Erythroblast (primary cell): ENCODE results near the gene MAEL.
A peak's percentile ranks its signal among the peaks of the same experiment; 100 is the strongest.

Source experiments
- DNase-seq, 2 experiments: peaks; one replicate each; lab custom pipeline; 2025; lab: John Stamatoyannopoulos, UW
- GATA1 ChIP-seq: IDR thresholded peaks from 2 replicates; pipeline ENCODE4 v1.6.1; 2011; ENCODE audit warnings: low read depth, mild to moderate bottlenecking, control low read depth, low read length, moderate library complexity
- POLR2A ChIP-seq: IDR thresholded peaks from 2 replicates; pipeline ENCODE4 v1.6.1; 2011; ENCODE audit warnings: mild to moderate bottlenecking, low read length

MAEL gene

DNA sequence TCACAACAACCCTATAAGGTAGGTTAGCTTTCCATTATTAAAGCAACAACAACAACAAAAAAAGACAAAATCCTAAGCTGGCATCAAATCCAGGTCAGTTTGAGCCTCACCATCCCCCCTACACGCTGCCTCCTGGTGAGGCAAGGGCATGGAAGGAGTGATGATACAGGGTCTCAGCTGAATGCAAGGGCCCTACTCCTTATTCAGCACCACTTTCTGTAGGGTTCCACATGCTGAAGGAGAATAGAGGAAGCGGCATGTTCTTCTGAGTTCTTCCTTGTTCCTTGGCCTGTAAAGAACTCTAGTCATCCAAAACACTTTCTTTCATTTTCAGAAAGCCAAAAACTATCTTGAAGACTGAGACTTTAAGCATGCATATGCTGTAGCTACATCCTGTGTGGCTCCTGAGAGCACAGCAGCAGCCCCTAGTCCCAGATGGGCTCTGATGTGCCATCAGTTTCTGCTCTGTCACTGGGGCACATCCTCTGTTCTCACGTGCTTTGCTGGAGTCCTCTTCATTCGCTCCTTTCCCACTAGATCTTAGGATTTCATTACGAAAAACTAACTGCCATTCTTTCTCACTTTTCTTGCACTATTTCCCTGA is 19.9 kb upstream of the MAEL start:
- no peak for DNase-seq

DNA sequence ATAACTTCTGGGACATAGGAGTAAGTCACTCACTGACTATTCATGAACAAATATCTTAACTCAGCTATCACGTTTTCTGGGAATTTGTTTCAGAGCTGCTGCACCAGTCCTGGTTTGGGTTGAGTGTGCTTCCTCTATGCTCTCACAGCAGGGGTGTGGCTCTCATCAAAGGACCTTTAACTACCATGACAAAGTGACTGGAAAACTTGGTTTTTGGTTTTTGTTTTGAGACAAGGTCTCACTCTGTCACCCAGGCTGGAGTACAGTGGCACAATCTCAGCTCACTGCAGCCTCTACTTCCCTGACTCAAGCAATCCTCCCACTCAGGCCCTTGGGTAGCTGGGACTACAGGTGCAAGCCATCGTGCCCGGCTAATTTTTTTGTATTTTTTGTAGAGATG is 17.8 kb upstream of the MAEL start:
- DNase-seq, result no peak
- TF ChIP-seq POLR2A, result no peak
- TF ChIP-seq GATA1, result no peak

More for the DNA sequence above, 19.9 kb upstream of the MAEL start:
- TF ChIP-seq POLR2A, result no peak
- TF ChIP-seq GATA1, result no peak

DNA sequence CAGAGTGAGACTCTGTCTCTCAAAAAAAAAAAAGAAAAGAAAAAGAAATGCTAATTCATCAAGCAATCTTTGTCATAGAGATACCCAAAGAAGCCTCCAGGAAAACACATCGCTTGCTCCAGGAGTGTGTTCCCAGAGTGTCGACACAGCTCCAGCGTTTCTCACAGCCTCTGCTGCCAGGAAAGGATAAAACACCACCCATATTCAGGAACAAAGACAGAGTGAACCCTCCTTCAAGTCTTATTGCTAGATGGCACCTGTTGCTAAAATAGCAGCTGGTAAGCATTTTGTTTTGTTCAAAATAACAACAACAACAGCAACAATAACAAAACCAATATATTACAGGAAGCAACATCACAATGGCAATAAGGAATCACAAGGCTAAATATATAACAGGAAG is 16.9 kb upstream of the MAEL start:
- TF ChIP-seq GATA1 (no peak), POLR2A (no peak)

DNA sequence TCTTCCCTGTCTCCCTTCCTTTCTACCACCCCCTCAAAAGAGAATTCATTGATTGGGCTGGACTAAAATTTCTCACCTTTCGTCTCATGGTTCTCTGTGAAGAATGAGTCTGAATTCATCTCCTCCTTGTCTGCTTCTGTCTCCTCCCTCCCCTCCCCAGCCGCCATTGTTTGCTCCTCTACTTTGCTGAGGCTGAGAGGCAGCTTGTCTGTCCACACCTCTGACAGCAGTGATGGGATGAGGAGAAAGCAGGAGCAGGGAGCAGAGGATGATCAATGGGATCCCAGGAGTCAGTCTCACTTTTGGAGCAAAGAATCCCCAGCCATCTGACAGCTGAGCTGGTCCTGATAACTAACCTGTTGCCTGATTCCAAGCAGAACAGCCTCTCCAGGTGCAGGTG is 16.3 kb upstream of the MAEL start:
- TF ChIP-seq GATA1 (no peak), POLR2A (no peak)
- DNase-seq, result no peak

More for the DNA sequence above, 16.9 kb upstream of the MAEL start:
- no peak for DNase-seq

DNA sequence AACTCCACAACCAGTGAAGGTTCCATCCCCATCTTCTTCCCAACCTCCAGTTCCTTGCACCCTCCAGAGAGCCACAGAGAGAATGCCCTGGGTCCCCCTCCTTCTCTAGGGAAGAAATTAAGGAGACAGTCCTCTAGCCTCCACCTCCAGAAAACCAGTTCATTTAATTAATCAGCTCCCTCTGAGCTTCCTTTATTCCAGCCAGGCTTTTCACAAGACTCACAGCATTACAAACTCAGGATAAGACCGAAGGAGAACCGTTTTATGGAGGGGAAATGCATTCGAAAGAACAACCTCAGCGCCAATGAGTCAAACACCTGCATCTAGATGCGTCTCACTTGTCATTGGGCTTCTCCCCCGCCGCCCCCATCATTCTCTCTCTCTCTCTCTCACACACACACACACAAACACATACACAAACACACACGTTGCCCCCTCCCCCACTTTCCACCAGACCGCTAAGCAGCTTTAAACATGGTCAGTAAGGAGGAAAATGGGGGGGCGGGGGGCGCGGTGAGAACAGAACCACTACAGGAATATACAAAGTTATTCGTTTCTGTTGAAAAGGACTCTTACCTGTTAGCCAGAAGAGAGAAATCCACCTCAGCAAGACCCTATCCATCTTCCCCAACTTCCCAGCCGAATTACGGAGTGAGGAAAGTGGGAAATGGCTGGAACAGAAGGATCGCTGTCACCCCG is 14.3 kb upstream of the MAEL start:
- DNase-seq, result no peak
- TF ChIP-seq POLR2A (no peak), GATA1 (no peak)

DNA sequence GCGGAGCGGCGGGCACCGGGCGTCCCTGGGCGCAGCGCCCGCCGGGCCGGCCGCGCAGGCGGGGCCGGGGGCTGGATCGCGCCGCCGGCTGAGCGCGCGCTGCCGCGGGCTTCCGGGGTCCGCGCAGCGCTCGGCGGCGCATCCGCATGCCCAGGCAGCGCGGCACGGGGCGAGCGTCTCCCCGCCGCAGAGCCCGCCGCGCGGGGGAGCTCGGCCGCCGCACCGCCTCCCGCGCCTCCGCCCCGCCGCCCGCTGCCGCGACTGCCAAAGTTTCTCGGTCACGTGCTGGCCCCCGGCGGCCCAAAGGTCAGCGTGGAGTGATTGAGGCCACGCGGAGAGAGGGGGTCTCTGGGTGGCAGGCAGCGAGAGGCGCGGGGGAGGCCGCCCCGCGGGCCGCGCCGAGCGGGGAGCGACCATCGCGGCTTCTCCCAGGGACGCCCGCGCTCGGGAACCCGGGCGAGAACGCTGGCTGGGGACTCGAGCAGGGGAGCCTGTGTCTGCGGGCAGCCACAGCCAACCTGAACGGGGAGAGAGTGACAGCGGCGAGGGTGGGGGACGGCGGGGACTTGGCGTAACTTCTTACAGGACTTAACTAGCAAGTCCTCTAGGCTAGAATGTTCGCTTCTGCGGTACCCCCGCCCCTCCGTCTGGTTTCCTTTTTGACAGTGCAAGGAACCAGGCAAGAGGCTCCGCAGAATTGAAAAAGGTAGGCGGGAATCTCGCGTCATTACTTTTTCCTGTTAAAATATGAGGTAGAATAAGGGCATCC is 13.5 kb upstream of the MAEL start, which contains the start of gene ILDR2:
TSS of gene ILDR2 (minus strand) at position 180 of the 769 bp plus-strand sequence. CDS start 272 bp downstream, outside the sequence.
- TF ChIP-seq POLR2A (no peak), GATA1 (no peak)
- peak; percentile 43 to 53 for DNase-seq

DNA sequence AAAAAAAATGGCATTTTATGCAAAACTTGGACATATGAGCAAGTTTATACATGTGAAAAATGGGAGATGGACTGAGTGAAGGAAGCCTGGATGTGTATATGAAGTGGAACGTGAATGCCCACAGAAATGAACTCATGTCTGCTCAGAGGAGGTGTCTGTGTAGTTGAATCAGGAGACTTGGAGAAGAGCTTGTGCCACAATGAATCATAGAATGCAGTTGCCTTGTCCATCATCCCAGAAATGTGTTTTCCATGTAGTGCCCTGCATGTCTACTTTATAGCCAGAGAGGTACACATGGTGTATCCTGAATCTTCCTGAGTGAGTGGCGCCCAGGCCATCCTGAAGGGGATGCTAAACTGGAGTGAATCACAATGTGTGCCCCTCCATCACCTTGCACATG is 11.1 kb upstream of the MAEL start:
- DNase-seq, result no peak
- no peak for TF ChIP-seq POLR2A
- no peak for TF ChIP-seq GATA1

DNA sequence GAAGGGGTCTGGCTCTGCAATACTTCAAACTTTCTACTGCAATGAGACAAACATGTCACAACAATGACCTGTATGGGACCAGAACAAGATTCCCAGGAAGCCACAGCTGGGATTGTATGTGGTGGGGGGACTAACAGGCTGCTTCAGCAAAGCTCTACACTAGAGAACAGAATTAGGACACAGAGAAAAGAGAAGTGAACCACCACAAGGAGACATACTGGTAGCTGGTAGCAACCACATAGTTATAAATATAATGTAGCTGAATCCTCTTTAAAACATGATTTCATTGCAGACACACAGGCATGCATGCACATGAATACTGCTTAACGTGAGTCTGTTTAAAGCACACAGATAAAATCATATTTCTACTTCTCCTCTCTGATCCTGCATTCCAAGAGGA is 10.3 kb upstream of the MAEL start:
- DNase-seq, result no peak
- TF ChIP-seq GATA1, result no peak

DNA sequence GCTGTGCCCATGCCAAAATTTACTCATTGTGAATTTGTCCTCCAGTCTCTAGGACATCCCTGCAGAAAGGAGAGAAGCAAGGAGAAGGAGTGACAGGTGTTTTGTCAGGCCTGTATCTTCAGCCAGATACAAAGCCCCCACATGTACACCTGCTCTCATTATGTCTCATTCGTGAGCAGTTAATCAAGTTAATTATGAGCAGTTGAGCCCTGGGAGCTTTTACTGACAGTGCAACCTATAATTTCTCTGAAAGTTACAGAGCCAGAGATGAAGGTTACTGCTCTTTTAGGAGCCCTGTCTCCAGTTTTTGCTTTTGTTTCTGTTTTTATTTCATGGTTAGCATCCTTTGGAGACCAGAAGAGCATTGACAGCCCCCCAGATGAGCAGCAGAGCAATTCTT is 8.7 kb upstream of the MAEL start:
- no peak for DNase-seq
- no peak for TF ChIP-seq GATA1
- TF ChIP-seq POLR2A, result no peak

DNA sequence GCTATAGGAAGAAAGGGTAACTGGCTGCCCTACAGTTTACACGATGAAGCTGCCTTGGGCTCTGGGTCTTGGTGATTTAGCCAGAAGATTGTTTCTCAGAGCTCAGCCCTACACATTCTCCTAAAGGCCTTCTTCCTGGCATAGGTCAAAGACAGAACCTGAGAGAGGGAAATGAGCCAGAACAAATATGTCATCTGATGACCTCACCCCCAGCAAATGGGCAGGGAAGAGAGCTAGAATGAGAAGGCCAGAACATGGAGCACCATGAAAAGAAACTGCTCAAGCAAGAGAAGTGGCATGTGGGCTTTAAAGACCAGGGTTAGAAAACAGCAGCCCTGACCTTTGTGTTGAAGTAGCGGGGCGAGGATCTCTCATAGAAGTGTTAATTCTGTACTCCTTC is 8.3 kb upstream of the MAEL start:
- TF ChIP-seq POLR2A, result no peak
- no peak for TF ChIP-seq GATA1
- DNase-seq, result no peak

DNA sequence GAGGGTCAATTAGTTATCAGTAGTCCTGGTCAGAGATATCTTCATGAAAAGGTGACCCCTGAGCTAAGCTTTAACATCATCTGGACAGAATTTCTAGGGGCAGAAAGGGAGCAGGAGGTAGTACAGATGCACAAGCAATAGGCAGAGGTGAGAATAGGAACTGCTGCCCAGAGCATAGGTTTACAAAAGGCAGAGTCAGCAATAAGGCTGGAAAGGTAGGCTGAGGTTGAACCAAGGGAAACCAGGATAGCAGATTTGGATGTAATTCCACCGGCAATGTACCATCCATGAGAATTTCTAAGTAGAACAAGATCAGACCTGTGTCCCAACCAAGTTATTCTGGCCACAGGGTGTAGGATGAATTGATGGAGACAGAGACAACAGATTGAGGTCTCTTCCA is 7.5 kb upstream of the MAEL start:
- DNase-seq, result no peak
- TF ChIP-seq POLR2A (no peak), GATA1 (no peak)

DNA sequence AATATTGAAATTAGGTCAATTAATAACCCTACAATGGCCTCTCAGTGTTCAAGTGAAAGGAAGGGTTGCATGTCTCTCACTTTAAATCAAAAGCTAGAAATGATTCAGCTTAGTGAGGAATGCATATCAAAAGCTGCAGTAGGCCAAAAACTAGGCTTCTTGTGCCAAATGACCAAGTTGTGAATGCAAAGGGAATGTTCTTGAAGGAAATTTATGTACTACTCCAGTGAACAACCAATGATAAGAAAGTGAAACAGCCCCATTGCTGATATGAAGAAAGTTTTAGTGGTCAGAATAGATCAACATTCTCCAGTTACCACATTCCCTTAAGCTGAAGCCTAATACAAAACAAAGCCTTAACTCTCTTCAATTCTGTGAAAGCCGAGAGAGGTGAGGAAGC is 10.0 kb downstream of the MAEL start:
- TF ChIP-seq GATA1 (no peak), POLR2A (no peak)
- no peak for DNase-seq

DNA sequence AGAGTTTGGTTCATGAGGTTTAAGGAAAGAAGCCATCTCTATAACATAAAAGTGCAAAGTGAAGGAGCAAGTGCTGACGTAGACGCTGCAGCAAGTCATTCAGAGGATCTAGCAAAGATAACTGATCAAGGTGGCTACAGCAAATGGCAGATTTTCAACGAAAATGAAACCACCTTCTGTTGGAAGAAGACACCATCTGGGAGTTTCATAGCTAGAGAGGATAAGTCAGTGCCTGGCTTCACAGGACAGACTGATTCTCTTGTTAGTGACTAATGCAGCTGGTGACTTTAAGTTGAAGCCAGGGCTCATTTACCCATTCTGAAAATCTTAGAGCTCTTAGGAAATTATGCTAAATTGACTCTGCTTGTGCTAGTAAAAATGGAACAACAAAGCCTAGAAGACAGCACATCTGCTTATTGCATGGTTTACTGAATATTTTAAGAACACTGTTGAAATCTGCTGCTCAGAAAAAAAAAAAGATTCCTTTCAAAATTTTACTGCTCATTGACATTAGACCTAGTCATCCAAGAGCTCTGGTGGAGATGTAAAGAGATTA is 10.5 kb downstream of the MAEL start:
- no peak for TF ChIP-seq POLR2A
- no peak for TF ChIP-seq GATA1
- no peak for DNase-seq

DNA sequence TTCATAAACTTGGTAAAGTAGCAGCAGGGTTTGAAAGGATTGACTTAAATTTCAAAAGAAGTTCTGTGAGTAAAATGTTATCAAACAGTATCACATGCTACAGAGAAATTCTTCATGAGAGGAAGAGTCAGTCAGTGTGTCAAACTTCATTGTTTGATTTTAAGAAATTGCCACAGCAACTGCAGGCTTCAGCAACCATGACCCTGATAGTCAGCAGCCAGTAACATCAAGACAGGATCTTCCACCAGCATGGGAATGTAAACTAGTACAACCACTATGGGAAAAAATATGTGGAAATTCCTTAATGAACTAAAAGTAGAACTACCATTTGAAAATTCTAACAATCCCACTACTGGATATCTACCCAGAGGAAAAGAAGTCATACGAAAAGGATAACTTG is 11.5 kb downstream of the MAEL start:
- TF ChIP-seq GATA1 (no peak), POLR2A (no peak)

More for the DNA sequence above, 11.5 kb downstream of the MAEL start:
- DNase-seq, result no peak
